Stimulated activated CD4-positive, alpha-beta T cell treated with anti-CD3 and anti-CD28 coated beads, TNF-alpha, amount 100 ng/mL, for 48 hours (primary cell): Measurements from ENCODE around the gene HEBP1.
A peak's percentile ranks its signal among the peaks of the same experiment; 100 is the strongest.

ENCODE experiments used
- DNase-seq, 3 donors: peaks; one replicate each; pipeline ENCODE4 v3.0.0-alpha.2; 2020; ENCODE audit warnings: low read depth in 3 of 3

Gene HEBP1

GRCh38 chr12:12951504-12951903 lies 48.6 kb downstream of the HEBP1 start:
- DNase-seq: no peak

GRCh38 chr12:12947902-12948301 lies 52.2 kb downstream of the HEBP1 start:
- no peak for DNase-seq

- no peak for DNase-seq
These were observed 53.2 kb downstream of the HEBP1 start for GRCh38 chr12:12946686-12947355.

GRCh38 chr12:12945591-12945990 lies 54.5 kb downstream of the HEBP1 start:
- no peak for DNase-seq

- DNase-seq: no peak
These were observed 56.3 kb downstream of the HEBP1 start for GRCh38 chr12:12943586-12944260.

- DNase-seq: no peak
These were observed 58.4 kb downstream of the HEBP1 start for GRCh38 chr12:12941450-12942350.

GRCh38 chr12:12939888-12940287 lies 60.2 kb downstream of the HEBP1 start:
- DNase-seq: no peak

GRCh38 chr12:12938541-12938940 lies 61.5 kb downstream of the HEBP1 start:
- no peak for DNase-seq

- no peak for DNase-seq
These were observed 63.0 kb downstream of the HEBP1 start for GRCh38 chr12:12936983-12937491.

GRCh38 chr12:12934556-12934955 lies 65.5 kb downstream of the HEBP1 start:
- DNase-seq: no peak

GRCh38 chr12:12933742-12934141 lies 66.3 kb downstream of the HEBP1 start:
- DNase-seq: no peak

- DNase-seq: no peak
These were observed 69.3 kb downstream of the HEBP1 start for GRCh38 chr12:12930633-12931219.

- DNase-seq: no peak
These were observed 70.4 kb downstream of the HEBP1 start for GRCh38 chr12:12929696-12930095.

GRCh38 chr12:12927211-12928079 lies 72.6 kb downstream of the HEBP1 start:
- DNase-seq: peak in 1 of 3 donors; percentile 15

- no peak for DNase-seq
These were observed 73.4 kb downstream of the HEBP1 start for GRCh38 chr12:12926571-12927071.

GRCh38 chr12:12925388-12925787 lies 74.7 kb downstream of the HEBP1 start:
- no peak for DNase-seq
